ENCODE results near the gene MYRFL.
"Not testable (repeated sequence)": the region's sequence is repeated elsewhere in the genome, so short reads cannot be mapped to it uniquely, and the experiment has no call there.

MYRFL gene

GRCh38 chr12:69994086-69994485 is 169.1 kb downstream of the MYRFL start:
- DNase-seq: not testable (repeated sequence)

- DNase-seq: no peak
Observed at GRCh38 chr12:69994724-69995173, 169.7 kb downstream of the MYRFL start.

GRCh38 chr12:69996241-69996640 is 171.2 kb downstream of the MYRFL start:
- no peak for DNase-seq

GRCh38 chr12:69996722-69997121 is 171.7 kb downstream of the MYRFL start:
- DNase-seq: no peak

GRCh38 chr12:69998011-69998410 is 173.0 kb downstream of the MYRFL start:
- DNase-seq: no peak

- no peak for DNase-seq
Observed at GRCh38 chr12:69998922-69999321, 173.9 kb downstream of the MYRFL start.

GRCh38 chr12:69999561-69999960 is 174.5 kb downstream of the MYRFL start:
- no peak for DNase-seq

- DNase-seq: no peak
Observed at GRCh38 chr12:70002097-70002911, 177.3 kb downstream of the MYRFL start.

GRCh38 chr12:70002912-70003255 is 177.9 kb downstream of the MYRFL start:
- no peak for DNase-seq

- DNase-seq: no peak
Observed at GRCh38 chr12:70005864-70006618, 181.0 kb downstream of the MYRFL start.

GRCh38 chr12:70006619-70006973 is 181.6 kb downstream of the MYRFL start:
- no peak for DNase-seq

- no peak for DNase-seq
Observed at GRCh38 chr12:70007687-70008086, 182.7 kb downstream of the MYRFL start.

Measured in activated CD4-positive, alpha-beta T cell treated with anti-CD3 and anti-CD28 coated beads for 4 hours (primary cell).